Adipose tissue (tissue), 3 donors: ENCODE data around the gene SLC1A1. TPM values are rescaled to one million over a fixed set of nuclear protein-coding genes. Genes with fewer than 3 reads are reported as not detected.

Source experiments
- H3K27ac ChIP-seq: one replicate; pipeline ENCODE4 v1.5.1; 2013; ENCODE audit warnings: low read depth, low read length
- WGBS, 3 donors: extraction: QIAGEN DNeasy Blood & Tissue Kit; methylation state at CpG; one replicate each; pipeline ENCODE4 v1.1.7; 2013; 5-methylcytosine and 5-hydroxymethylcytosine counted together
- polyA plus RNA-seq, 3 donors: library from polyadenylated mRNA; stranded (reverse); fragments of 200-250 nt; gene quantifications; one replicate each; pipeline ENCODE4 v1.2.3, GENCODE V29; 2013
- donor health status: healthy with polysubstance abuse.
- donor health status: Bipolar disorder and iron deficiency.
- donor health status: healthy.

Gene SLC1A1
- polyA plus RNA-seq, 3 donors = 0.81 to 2.6 (median 1.2) TPM

GRCh38 chr9:4566806-4567205 is 76.5 kb downstream of the SLC1A1 start:
- 86 to 92% (median 91%) methylated on average over 2 of the region's 2 CpGs for WGBS, 3 donors
- H3K27ac ChIP-seq = no peak overlapping the region

- 78 to 81% (median 81%) methylated on average over 8 of the region's 8 CpGs for WGBS, 3 donors
- no peak overlapping the region for H3K27ac ChIP-seq
These were observed 77.3 kb downstream of the SLC1A1 start for GRCh38 chr9:4567601-4568000.

GRCh38 chr9:4569101-4569500 is 78.8 kb downstream of the SLC1A1 start:
- no peak overlapping the region for H3K27ac ChIP-seq

GRCh38 chr9:4572184-4572826 is 82.0 kb downstream of the SLC1A1 start:
- H3K27ac ChIP-seq = no peak overlapping the region
- WGBS, 3 donors = 45 to 80% (median 47%) methylated on average over 5 of the region's 5 CpGs

GRCh38 chr9:4573176-4573575 is 82.9 kb downstream of the SLC1A1 start:
- H3K27ac ChIP-seq = no peak overlapping the region
- WGBS, 3 donors = 80 to 92% (median 81%) methylated on average over 4 of the region's 4 CpGs

GRCh38 chr9:4573634-4574389 is 83.5 kb downstream of the SLC1A1 start:
- WGBS, 3 donors = 86 to 89% (median 87%) methylated on average over 5 of the region's 5 CpGs
- H3K27ac ChIP-seq = no peak overlapping the region

GRCh38 chr9:4574657-4575243 is 84.5 kb downstream of the SLC1A1 start:
- WGBS, 3 donors = 82 to 93% (median 84%) methylated on average over 7 of the region's 7 CpGs
- H3K27ac ChIP-seq = no peak overlapping the region

GRCh38 chr9:4575997-4576396 is 85.7 kb downstream of the SLC1A1 start:
- H3K27ac ChIP-seq = no peak overlapping the region
- 72 to 91% (median 77%) methylated on average over 8 of the region's 8 CpGs for WGBS, 3 donors

GRCh38 chr9:4576448-4576847 is 86.2 kb downstream of the SLC1A1 start:
- 92 to 95% (median 94%) methylated on average over 8 of the region's 8 CpGs for WGBS, 3 donors
- H3K27ac ChIP-seq = no peak overlapping the region

GRCh38 chr9:4579001-4579400 is 88.7 kb downstream of the SLC1A1 start:
- WGBS, 3 donors = 64 to 79% (median 68%) methylated on average over 2 of the region's 2 CpGs
- H3K27ac ChIP-seq = no peak overlapping the region

- 85 to 94% (median 93%) methylated on average over 2 of the region's 2 CpGs for WGBS, 3 donors
These were observed 90.9 kb downstream of the SLC1A1 start for GRCh38 chr9:4581035-4581760.

GRCh38 chr9:4581861-4582565 is 91.7 kb downstream of the SLC1A1 start:
- H3K27ac ChIP-seq = no peak overlapping the region
- 80 to 87% (median 84%) methylated on average over 1 of the region's 1 CpG for WGBS, 3 donors

More at GRCh38 chr9:4581035-4581760, 90.9 kb downstream of the SLC1A1 start:
- H3K27ac ChIP-seq = no peak overlapping the region

- H3K27ac ChIP-seq = no peak overlapping the region
- WGBS, 3 donors = 91 to 92% (median 92%) methylated on average over 12 of the region's 12 CpGs
These were observed 92.7 kb downstream of the SLC1A1 start for GRCh38 chr9:4583001-4583400.

GRCh38 chr9:4584636-4585035 is 94.4 kb downstream of the SLC1A1 start:
- H3K27ac ChIP-seq = no peak overlapping the region
- WGBS, 3 donors = 85 to 100% (median 91%) methylated on average over 1 of the region's 1 CpG

- 90 to 92% (median 91%) methylated on average over 5 of the region's 5 CpGs for WGBS, 3 donors
These were observed 94.9 kb downstream of the SLC1A1 start for GRCh38 chr9:4585135-4585534.

GRCh38 chr9:4588721-4589120 is 98.5 kb downstream of the SLC1A1 start:
- WGBS, 3 donors = 76 to 87% (median 81%) methylated on average over 2 of the region's 2 CpGs
- H3K27ac ChIP-seq = no peak overlapping the region

More at GRCh38 chr9:4585135-4585534, 94.9 kb downstream of the SLC1A1 start:
- H3K27ac ChIP-seq = no peak overlapping the region

- H3K27ac ChIP-seq = no peak overlapping the region
- WGBS, 3 donors = 66 to 85% (median 67%) methylated on average over 8 of the region's 8 CpGs
These were observed 100.3 kb downstream of the SLC1A1 start for GRCh38 chr9:4590430-4591122.

GRCh38 chr9:4591123-4591500 is 100.8 kb downstream of the SLC1A1 start:
- WGBS, 3 donors = 40 to 68% (median 49%) methylated on average over 4 of the region's 4 CpGs
- no peak overlapping the region for H3K27ac ChIP-seq
